Measurements from ENCODE around the gene VEGFD. TPM values are rescaled to one million over a fixed set of nuclear protein-coding genes. Genes with fewer than 3 reads are reported as not detected.
A peak's percentile ranks its signal among the peaks of the same experiment; 100 is the strongest.

The VEGFD gene
- total and polyA plus RNA-seq, 9 of the 15 experiments (the other 6 are each of a cell fraction or from before 2014, with no cell fraction given), result 0.03 TPM; not detected in 8

- 0 out of 2 replicates have a peak, but pooled peaks have one; percentile 34 for TF ChIP-seq ZNF395 (CRISPR knock-in tag; IDR thresholded peaks at IDR 0.05)
- TF ChIP-seq TGIF2 (CRISPR knock-in tag; IDR thresholded peaks at IDR 0.05), result no peak
- TF ChIP-seq SREBF2 (CRISPR knock-in tag; IDR thresholded peaks at IDR 0.05), result no peak
- TF ChIP-seq MBD2 (IDR thresholded peaks at IDR 0.05; ENCODE audit: borderline replicate concordance, low read depth), result peak; percentile 78
- TF ChIP-seq CREM (IDR thresholded peaks at IDR 0.05; ENCODE audit: low read depth), result peak; percentile 95
- peak; percentile 79 for TF ChIP-seq NFIC (IDR thresholded peaks at IDR 0.05)
- TF ChIP-seq NKRF (IDR thresholded peaks at IDR 0.05; ENCODE audit: borderline replicate concordance), result peak; percentile 54; the same call in 1 of the 2 replicates
- TF ChIP-seq HNRNPLL (IDR thresholded peaks at IDR 0.05; ENCODE audit: low read depth, low read length, poor library complexity, severe bottlenecking), result peak; percentile 93
- TF ChIP-seq ZBTB7A (IDR thresholded peaks at IDR 0.05; ENCODE audit: borderline replicate concordance, control insufficient read depth, low read depth, low read length), result peak; percentile 33; the same call in 1 of the 2 replicates
- no peak for TF ChIP-seq ZNF609 (CRISPR knock-in tag; IDR thresholded peaks at IDR 0.05; ENCODE audit: borderline replicate concordance)
- TF ChIP-seq TSC22D4 (tag; IDR thresholded peaks at IDR 0.05), result no peak
- no peak for TF ChIP-seq MEF2D (tag; conservative IDR thresholded peaks at IDR 0.05; ENCODE audit: low read depth)
- TF ChIP-seq RBM25 (IDR thresholded peaks at IDR 0.05; ENCODE audit: low read depth, low read length, severe bottlenecking), result peak; percentile 82
- TF ChIP-seq CSDE1 (IDR thresholded peaks at IDR 0.05), result peak in 1 of 2 experiments; percentile 19; a peak in 1 of 4 replicates
- no peak for TF ChIP-seq ELK3 (CRISPR knock-in tag; IDR thresholded peaks at IDR 0.05)
Observed at GRCh38 chrX:15335135-15336022, 48.8 kb downstream of the VEGFD start, which contains the start of gene PIGA (continued).
